Measurements from ENCODE around the gene CKAP5.
A peak's percentile ranks its signal among the peaks of the same experiment; 100 is the strongest.

Gene CKAP5

GRCh38 chr11:46845740-46846509 is at the start of gene CKAP5:
CKAP5 (minus strand) TSS chr11:46846280; CDS start chr11:46821231, 25,049 bp downstream.
- peak; percentile 90 for DNase-seq (ENCODE audit: low spot score)

GRCh38 chr11:46895821-46896220 is 49.7 kb upstream of the CKAP5 start:
- DNase-seq (ENCODE audit: low spot score): peak; percentile 46

- no peak for DNase-seq (ENCODE audit: low spot score)
Observed at GRCh38 chr11:46894961-46895360, 48.9 kb upstream of the CKAP5 start.

GRCh38 chr11:46894506-46894905 is 48.4 kb upstream of the CKAP5 start:
- DNase-seq (ENCODE audit: low spot score): no peak

- DNase-seq (ENCODE audit: low spot score): no peak
Observed at GRCh38 chr11:46892838-46893237, 46.8 kb upstream of the CKAP5 start.

GRCh38 chr11:46892109-46892508 is 46.0 kb upstream of the CKAP5 start:
- DNase-seq (ENCODE audit: low spot score): no peak

GRCh38 chr11:46890665-46891064 is 44.6 kb upstream of the CKAP5 start:
- no peak for DNase-seq (ENCODE audit: low spot score)

- DNase-seq (ENCODE audit: low spot score): peak; percentile 71
Observed at GRCh38 chr11:46889689-46890475, 43.8 kb upstream of the CKAP5 start.

- no peak for DNase-seq (ENCODE audit: low spot score)
Observed at GRCh38 chr11:46889251-46889650, 43.2 kb upstream of the CKAP5 start.

GRCh38 chr11:46888636-46889035 is 42.6 kb upstream of the CKAP5 start:
- DNase-seq (ENCODE audit: low spot score): no peak

- no peak for DNase-seq (ENCODE audit: low spot score)
Observed at GRCh38 chr11:46886211-46886610, 40.1 kb upstream of the CKAP5 start.

GRCh38 chr11:46879056-46879585 is 33.0 kb upstream of the CKAP5 start:
- DNase-seq (ENCODE audit: low spot score): no peak

- DNase-seq (ENCODE audit: low spot score): no peak
Observed at GRCh38 chr11:46877580-46877979, 31.5 kb upstream of the CKAP5 start.

- no peak for DNase-seq (ENCODE audit: low spot score)
Observed at GRCh38 chr11:46876471-46876870, 30.4 kb upstream of the CKAP5 start.

GRCh38 chr11:46874586-46874985 is 28.5 kb upstream of the CKAP5 start:
- DNase-seq (ENCODE audit: low spot score): no peak

- no peak for DNase-seq (ENCODE audit: low spot score)
Observed at GRCh38 chr11:46868912-46869311, 22.8 kb upstream of the CKAP5 start.

GRCh38 chr11:46865340-46865739 is 19.3 kb upstream of the CKAP5 start:
- DNase-seq (ENCODE audit: low spot score): no peak

- DNase-seq (ENCODE audit: low spot score): no peak
Observed at GRCh38 chr11:46860218-46860617, 14.1 kb upstream of the CKAP5 start.

- DNase-seq (ENCODE audit: low spot score): no peak
Observed at GRCh38 chr11:46858920-46859546, 13.0 kb upstream of the CKAP5 start.

GRCh38 chr11:46857666-46858065 is 11.6 kb upstream of the CKAP5 start:
- no peak for DNase-seq (ENCODE audit: low spot score)

- DNase-seq (ENCODE audit: low spot score): no peak
Observed at GRCh38 chr11:46856605-46857343, 10.7 kb upstream of the CKAP5 start.

GRCh38 chr11:46855863-46856262 is 9.8 kb upstream of the CKAP5 start:
- DNase-seq (ENCODE audit: low spot score): no peak

Data from SW480 (cell line).